Measurements from ENCODE around the gene TSGA10IP.
A peak's percentile ranks its signal among the peaks of the same experiment; 100 is the strongest.

Gene TSGA10IP

DNA sequence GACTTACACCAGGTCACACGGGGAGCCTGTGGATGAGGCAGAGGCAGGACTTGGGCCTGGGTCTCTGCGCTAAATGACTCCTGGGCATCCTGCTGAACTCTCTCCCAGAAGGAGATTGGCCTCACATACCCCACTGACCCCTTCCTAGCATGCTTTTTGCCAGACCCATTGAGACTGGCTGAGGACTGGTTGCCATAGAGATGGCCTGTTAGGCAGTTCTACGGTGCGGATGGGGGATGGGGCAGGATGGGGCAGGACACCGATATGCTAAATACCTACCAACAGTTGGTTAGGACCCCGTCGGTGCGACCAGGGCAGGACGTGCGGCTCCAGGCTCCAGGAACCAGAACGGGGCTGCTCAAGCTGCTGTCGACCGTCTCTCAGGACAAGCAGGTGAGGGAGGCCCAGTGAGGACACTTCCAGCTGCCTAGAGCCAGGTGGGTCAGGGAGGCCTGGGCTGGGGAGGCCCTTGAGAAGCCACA, at the start of gene TSGA10IP:
Gene TSGA10IP, plus strand, starts transcription at position 51 of the 482 bp plus-strand sequence. Its CDS starts 196 bp downstream, at position 247.
- no peak for DNase-seq

GRCh38 chr11:65895482-65895981, 49.7 kb upstream of the TSGA10IP start:
- DNase-seq = no peak

DNA sequence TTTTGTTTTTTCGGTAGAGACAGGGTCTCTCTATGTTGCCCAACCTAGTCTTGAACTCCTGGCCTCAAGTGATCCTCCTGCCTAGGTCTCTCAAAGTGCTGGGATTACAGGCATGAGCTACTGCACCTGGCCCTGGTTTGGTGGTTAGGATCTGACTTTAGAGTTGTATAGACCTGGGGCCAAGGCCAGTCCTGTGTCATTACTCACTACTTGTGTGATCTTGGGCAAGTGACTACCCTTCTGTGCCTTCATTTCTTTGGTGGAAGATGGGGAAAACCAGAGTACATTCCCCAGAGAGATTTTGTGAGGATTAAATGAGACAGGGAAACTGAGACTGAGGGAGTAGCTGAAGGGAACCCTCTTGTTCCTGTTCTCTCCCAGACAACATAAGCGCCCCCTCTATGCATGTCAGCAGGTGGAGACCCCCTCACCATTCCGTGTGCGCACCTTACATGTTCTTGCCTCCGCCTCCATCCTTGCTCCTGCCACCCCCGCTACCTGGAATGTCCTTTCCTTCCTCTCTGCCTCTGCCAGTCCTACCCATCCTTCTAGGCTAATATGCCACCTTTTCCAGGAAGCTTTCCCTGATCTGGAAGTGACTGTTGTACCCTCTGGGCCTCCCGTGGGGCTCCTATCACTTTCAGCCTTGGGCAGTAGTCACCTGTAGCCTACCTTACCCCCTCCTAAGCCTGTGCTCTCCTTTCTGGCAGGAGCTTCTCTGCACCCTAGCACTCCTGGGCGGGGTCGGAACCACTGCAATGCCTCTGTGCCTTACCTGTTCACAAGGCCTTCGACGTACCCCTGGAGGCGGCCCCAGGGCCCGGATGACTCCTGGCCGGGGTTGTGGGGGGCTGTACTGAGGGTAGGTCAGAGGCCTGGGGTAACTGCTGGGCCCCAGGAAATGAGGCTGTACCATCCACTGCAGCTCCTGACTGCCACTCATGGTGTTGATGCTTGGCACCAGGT, 49.0 kb upstream of the TSGA10IP start:
- no peak for DNase-seq

- no peak for DNase-seq
Measured at GRCh38 chr11:65897020-65897471, 48.2 kb upstream of the TSGA10IP start.

- DNase-seq = no peak
Measured at GRCh38 chr11:65898656-65899355, 46.5 kb upstream of the TSGA10IP start.

DNA sequence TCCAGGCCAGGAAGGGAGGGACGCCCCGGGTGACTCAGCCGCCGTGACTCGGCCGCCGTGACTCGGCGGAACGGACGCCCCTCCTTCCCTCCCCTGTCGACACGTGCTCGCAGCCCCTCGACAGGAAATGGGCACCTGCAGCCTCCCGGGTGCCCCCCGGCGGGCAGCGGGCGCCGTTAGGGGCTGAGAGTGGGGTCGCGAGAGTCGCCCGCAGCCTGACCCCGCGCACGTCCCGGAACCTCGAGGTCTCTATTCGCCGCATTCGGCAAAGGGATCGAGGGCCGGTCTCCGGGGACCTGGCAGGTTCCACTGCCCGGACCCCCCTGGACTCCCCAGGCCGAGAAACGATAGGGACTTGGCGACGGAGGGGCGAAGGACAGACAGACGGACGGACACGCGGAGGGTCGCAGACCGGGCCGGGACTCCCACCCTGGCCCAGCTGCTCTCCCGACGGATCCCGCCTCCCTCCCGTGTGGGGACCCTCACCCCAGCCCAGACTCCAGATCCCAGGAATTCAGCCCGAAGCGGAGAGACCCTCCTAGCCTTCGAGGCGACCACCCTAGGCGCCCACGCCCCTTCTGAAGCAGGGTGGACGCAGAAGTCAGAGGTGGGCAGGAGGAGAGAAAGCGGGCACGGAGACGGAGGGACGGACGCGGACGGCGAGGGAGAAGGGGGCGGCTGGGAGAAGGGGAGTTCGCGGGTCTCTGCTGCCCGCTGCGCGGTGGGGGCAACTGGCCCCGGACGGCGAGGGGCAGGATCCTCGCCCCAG, 45.7 kb upstream of the TSGA10IP start:
- no peak for DNase-seq

DNA sequence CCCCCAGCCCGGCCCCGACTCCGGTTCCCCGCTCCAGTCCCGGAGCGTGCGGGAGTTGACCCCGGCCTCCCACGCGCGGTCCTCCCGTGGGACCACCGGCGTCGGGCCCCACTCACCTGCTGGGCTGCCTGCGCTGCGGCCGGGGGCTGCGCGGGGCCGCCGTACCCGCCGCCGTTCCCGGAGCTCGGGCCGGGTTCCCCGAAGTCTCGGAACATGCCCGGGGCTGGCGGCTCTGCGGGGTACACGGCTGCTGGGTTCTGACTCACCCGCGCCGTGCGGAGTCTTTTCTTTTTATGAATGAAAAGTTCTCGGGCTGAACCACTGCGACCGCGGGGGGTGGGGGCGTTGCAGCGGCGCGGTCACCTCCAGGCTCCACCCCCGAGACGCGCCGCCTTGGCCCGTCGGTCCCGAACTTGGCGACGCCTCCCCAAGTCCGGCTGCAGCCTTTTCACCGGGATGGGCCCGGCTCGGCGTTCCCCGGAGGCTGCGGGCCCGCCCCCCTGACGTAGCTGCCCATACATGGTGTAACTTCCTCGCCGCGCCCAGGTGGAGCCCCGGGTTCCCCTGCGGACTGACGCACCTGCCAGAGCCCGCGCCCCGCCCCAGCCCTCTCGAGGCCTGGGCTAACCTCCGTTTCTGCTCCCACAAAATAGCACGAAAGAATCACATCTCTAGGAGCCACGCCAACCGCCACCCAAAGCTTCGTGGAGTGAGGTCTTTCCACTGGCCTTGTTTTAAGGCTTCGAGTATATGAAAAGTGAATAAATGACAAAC, 45.0 kb upstream of the TSGA10IP start, which contains the start of gene FOSL1:
Gene FOSL1, minus strand, starts transcription at position 264 of the 774 bp plus-strand sequence. Its CDS starts 49 bp downstream, at position 215.
- DNase-seq = no peak

DNA sequence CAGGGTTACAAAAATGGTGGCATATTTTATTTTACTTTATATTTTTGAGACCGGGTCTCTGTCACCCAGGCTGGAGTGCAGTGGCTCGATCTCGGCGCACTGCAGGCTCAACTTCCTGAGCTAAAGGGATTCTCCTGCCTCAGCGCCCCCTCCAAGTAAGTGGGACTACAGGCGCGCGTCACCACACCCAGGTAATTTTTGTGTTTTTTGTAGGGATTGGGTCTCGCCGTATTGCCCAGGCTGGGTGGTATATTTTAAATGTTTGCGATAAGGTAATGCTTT, 44.4 kb upstream of the TSGA10IP start:
- no peak for DNase-seq

GRCh38 chr11:65903068-65903481, 42.2 kb upstream of the TSGA10IP start:
- no peak for DNase-seq

GRCh38 chr11:65903715-65904114, 41.6 kb upstream of the TSGA10IP start:
- no peak for DNase-seq

DNA sequence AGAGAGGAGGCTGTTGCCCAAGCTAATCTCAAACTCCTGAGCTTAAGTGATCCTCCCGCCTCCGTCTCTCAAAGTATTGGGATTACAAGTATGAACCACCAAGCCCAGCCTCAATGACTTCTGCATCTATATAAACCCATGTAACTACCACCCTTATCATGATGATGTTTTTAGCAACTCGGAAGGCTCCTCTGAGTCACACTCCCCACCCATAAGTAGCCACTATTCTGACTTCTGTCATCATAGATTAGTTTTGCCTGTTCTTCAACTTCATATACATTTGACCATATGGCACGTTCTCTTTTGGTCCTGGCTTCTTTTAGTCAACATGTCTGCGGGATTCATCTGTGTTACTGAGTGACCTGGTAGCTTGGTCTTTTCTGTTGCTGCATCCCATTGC, 38.7 kb upstream of the TSGA10IP start:
- DNase-seq = no peak

- DNase-seq = no peak
Measured at GRCh38 chr11:65907878-65908277, 37.4 kb upstream of the TSGA10IP start.

GRCh38 chr11:65911682-65912568, 33.4 kb upstream of the TSGA10IP start:
- DNase-seq = peak; percentile 50

- DNase-seq = no peak
Measured at GRCh38 chr11:65912845-65913244, 32.4 kb upstream of the TSGA10IP start.

DNA sequence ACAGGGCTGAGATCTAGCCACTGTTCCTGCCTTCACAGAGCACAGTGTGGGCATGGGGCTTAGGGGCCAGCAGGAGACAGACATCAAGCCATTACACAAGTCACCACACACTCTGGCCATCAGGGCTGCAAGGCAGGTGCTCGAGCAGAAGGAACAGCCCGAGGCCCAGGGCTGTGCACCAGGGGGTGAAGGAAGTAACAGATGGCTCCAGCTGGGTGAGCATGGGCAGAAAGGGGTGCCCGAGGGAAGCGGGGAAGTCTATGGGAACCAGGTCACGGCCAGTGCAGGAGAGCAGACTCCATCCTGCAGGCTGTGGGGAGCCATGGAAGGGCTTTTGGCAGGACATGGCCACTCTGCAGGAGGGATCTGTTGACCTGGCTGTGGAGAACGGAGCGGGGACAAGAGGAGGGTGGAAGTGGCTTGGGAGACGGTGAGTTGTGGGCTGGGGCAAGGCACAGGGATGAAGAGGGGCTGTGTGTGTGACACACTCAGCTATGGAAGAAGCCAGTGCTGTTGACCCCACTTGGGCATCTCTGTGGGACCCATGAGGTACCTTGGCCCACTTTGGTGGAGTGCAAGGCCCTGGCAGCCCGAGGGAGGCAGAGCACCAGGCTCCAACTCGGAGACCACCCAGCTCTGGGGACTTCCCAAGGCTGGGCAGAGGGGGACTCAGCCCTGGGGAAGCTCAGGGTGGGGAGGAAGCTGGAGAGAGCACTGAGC, 30.0 kb upstream of the TSGA10IP start:
- no peak for DNase-seq

GRCh38 chr11:65915821-65916251, 29.4 kb upstream of the TSGA10IP start:
- DNase-seq = no peak

- DNase-seq = no peak
Measured at GRCh38 chr11:65916391-65916790, 28.9 kb upstream of the TSGA10IP start.

GRCh38 chr11:65917077-65917433, 28.2 kb upstream of the TSGA10IP start:
- DNase-seq = no peak

DNA sequence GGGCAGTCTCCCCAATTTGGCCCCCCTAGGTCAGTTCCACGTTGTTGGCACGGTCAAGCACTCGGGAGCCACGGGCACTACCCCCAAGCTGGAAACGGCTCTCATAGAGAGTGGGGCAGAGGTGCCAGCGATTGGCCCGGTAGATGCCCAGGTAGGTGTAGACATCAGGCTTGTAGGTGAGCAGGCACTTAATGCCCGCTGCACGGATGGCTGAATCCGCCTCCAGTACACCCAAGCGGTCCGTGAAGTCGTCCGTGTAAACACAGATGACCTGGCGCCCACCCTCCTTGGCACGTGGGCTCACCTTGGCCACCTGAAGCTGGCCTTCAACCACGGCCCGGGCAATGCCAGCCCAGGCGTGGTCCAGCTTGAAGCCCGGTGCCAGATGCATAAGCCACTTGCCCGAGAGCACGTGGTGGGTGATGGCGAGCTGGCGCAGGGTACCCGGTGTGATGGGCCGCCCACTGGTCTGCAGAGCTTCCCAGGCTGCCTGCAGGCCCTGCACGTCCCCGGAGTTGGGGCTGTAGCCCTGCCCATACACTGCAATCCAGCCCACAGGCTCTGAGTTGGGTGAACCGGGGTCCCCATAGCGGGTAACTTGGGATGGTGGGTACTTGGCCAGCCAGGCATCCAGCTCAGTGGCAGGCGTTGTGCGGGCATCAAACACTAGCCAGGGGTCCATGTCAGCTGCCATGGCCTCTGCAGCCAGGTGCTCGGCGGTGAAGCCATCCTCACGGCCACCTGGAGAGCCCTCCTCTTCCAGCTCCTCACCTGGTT, 27.7 kb upstream of the TSGA10IP start:
- DNase-seq = no peak

All from NCI-H1694 treated with DMSO at 0.1 percent for 48 hours (cell line).